ENCODE data around the gene FLT4. TPM values are rescaled to one million over a fixed set of nuclear protein-coding genes. Genes with fewer than 3 reads are reported as not detected.

The FLT4 gene
- total RNA-seq, 1 experiment from 2014 or later, result 6.3 TPM

- H2BK20ac ChIP-seq (ENCODE audit: low read depth, low read length, poor library complexity, severe bottlenecking), result no peak overlapping the region
- H3K23me2 ChIP-seq (ENCODE audit: insufficient read length, low read depth, low read length, poor library complexity, severe bottlenecking), result peaks cover 7% of the 10 kb centered on the region
- no peaks in the 10 kb centered on the region for H3K79me1 ChIP-seq (ENCODE audit: insufficient read depth, low read depth, low read length, poor library complexity, severe bottlenecking)
- H3K27me3 Mint-ChIP-seq (ENCODE audit: low read depth), result peaks cover 64% of the 10 kb centered on the region
- H2BK15ac ChIP-seq (ENCODE audit: low read depth, low read length), result no peak overlapping the region
- TF ChIP-seq CTCF (conservative IDR thresholded peaks at IDR 0.05), result no peak
- H3K27me3 ChIP-seq (ENCODE audit: insufficient read depth, low read length), result peaks cover 24% of the 10 kb centered on the region
- H2BK12ac ChIP-seq (ENCODE audit: insufficient read length, low read depth, low read length), result no peak overlapping the region
- H2BK5ac ChIP-seq (ENCODE audit: insufficient read length, low read length), result no peak overlapping the region
- no peak overlapping the region for H3K4ac ChIP-seq (ENCODE audit: low read depth, low read length)
- no peaks in the 10 kb centered on the region for H3K9me3 ChIP-seq (ENCODE audit: control insufficient read depth, low read depth, low read length)
- no peak overlapping the region for H3K27ac Mint-ChIP-seq
- H2BK120ac ChIP-seq (ENCODE audit: low read depth, low read length, poor library complexity, severe bottlenecking), result no peak overlapping the region
- no peak overlapping the region for H3K23ac ChIP-seq (ENCODE audit: insufficient read length, low read depth, low read length)
- H3K4me2 ChIP-seq (ENCODE audit: insufficient read depth, insufficient read length, low read length), result no peak overlapping the region
- no peaks in the 10 kb centered on the region; a peak in 1 of 7 replicates for H3K36me3 Mint-ChIP-seq (ENCODE audit: insufficient read depth in 1 of 3, low read depth in 3 of 3)
- no peaks in the 10 kb centered on the region for H4K20me1 ChIP-seq (ENCODE audit: control insufficient read depth, insufficient read depth, insufficient read length)
- H2AFZ ChIP-seq (ENCODE audit: low read length), result no peak overlapping the region
- H4K5ac ChIP-seq (ENCODE audit: insufficient read length, low read depth, low read length), result no peak overlapping the region
- peaks cover 3 to 6% of the 10 kb centered on the region in 2 experiments; a peak in 3 of 4 replicates for H3K4me1 Mint-ChIP-seq
- no peak overlapping the region for H2AK5ac ChIP-seq (ENCODE audit: insufficient read length, low read length)
- no peaks in the 10 kb centered on the region for H3K79me2 ChIP-seq (ENCODE audit: insufficient read depth, low read length)
- no peak overlapping the region for H3K27ac ChIP-seq (ENCODE audit: insufficient read length, low read depth, low read length)
- no CpG with 5 or more reads among the region's 3 CpGs for WGBS (ENCODE audit: extremely low coverage, insufficient read length, low lambda C conversion rate)
- H3K9ac ChIP-seq (ENCODE audit: extremely low read depth, insufficient read length, low read length), result no peak overlapping the region
- no peak overlapping the region for H3K4me3 Mint-ChIP-seq
- no peak overlapping the region for H3T11ph ChIP-seq (ENCODE audit: low read length)
- no peak for DNase-seq
- H3K4me1 ChIP-seq (ENCODE audit: insufficient read depth, low read length), result no peaks in the 10 kb centered on the region
- no peak overlapping the region for H4K91ac ChIP-seq (ENCODE audit: insufficient read length, low read depth, low read length)
- H4K8ac ChIP-seq (replicated peaks; ENCODE audit: insufficient read length, low read depth, low read length), result no peak overlapping the region
- H3K14ac ChIP-seq (ENCODE audit: insufficient read depth, low read length), result no peak overlapping the region
- H3K18ac ChIP-seq (ENCODE audit: insufficient read length, low read depth, low read length), result no peak overlapping the region
- no peak overlapping the region for H3K56ac ChIP-seq (ENCODE audit: insufficient read length, low read depth, low read length)
- no peaks in the 10 kb centered on the region for H3K9me3 Mint-ChIP-seq
Measured at GRCh38 chr5:180586204-180586603, 63.2 kb downstream of the FLT4 start.

Measured in H9 (cell line).